Stimulated activated CD4-positive, alpha-beta T cell treated with anti-CD3 and anti-CD28 coated beads, Interleukin-12 subunit alpha, Interleukin-12 subunit beta, amount 100 ng/mL, for 48 hours (primary cell): ENCODE results near the gene COPG2.
A peak's percentile ranks its signal among the peaks of the same experiment; 100 is the strongest.
"Not testable (repeated sequence)": the region's sequence is repeated elsewhere in the genome, so short reads cannot be mapped to it uniquely, and the experiment has no call there.

Source experiments
- DNase-seq, 3 donors: peaks; one replicate each; pipeline ENCODE4 v3.0.0-alpha.2; 2020; ENCODE audit warnings: low read depth in 2 of 3, low spot score in 1 of 3

The COPG2 gene, protein sequence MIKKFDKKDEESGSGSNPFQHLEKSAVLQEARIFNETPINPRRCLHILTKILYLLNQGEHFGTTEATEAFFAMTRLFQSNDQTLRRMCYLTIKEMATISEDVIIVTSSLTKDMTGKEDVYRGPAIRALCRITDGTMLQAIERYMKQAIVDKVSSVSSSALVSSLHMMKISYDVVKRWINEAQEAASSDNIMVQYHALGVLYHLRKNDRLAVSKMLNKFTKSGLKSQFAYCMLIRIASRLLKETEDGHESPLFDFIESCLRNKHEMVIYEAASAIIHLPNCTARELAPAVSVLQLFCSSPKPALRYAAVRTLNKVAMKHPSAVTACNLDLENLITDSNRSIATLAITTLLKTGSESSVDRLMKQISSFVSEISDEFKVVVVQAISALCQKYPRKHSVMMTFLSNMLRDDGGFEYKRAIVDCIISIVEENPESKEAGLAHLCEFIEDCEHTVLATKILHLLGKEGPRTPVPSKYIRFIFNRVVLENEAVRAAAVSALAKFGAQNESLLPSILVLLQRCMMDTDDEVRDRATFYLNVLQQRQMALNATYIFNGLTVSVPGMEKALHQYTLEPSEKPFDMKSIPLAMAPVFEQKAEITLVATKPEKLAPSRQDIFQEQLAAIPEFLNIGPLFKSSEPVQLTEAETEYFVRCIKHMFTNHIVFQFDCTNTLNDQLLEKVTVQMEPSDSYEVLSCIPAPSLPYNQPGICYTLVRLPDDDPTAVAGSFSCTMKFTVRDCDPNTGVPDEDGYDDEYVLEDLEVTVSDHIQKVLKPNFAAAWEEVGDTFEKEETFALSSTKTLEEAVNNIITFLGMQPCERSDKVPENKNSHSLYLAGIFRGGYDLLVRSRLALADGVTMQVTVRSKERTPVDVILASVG

GRCh38 chr7:130668258-130669084 lies at the start of gene COPG2:
COPG2 (minus strand) TSS chr7:130668748; CDS start chr7:130668668, 80 bp downstream.
- peak; percentile 33 to 79 (median 72) for DNase-seq

- DNase-seq, result no peak
Observed at GRCh38 chr7:130712416-130712815, 43.9 kb upstream of the COPG2 start.

- DNase-seq, result no peak
Observed at GRCh38 chr7:130708766-130709165, 40.2 kb upstream of the COPG2 start.

- no peak for DNase-seq
Observed at GRCh38 chr7:130708001-130708400, 39.5 kb upstream of the COPG2 start.

GRCh38 chr7:130703851-130704250 lies 35.3 kb upstream of the COPG2 start:
- no peak for DNase-seq

DNA sequence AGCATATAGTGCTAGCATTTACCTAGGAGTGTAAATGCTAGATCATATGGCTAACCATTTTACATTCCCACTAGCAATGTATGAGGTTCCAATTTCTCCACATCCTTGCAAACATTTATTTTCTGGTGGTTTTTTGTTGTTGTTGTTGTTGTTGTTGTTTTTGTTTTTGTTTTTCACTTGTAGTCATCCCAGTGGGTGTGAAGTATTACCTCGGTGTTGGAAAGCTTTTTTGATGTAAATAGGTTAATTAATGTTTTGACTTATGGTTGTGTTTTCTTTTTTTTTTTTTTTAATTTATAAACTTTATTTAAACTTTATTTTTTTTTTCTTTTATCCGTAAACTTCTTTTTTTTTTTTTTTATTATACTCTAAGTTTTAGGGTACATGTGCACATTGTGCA lies 33.1 kb upstream of the COPG2 start:
- DNase-seq, result no peak

GRCh38 chr7:130700760-130701159 lies 32.2 kb upstream of the COPG2 start:
- DNase-seq, result no peak

GRCh38 chr7:130699686-130700085 lies 31.1 kb upstream of the COPG2 start:
- no peak for DNase-seq

GRCh38 chr7:130697820-130698219 lies 29.3 kb upstream of the COPG2 start:
- no peak for DNase-seq

- DNase-seq, result no peak
Observed at GRCh38 chr7:130695840-130696239, 27.3 kb upstream of the COPG2 start.

- not testable (repeated sequence) for DNase-seq
Observed at GRCh38 chr7:130692396-130692795, 23.8 kb upstream of the COPG2 start.

DNA sequence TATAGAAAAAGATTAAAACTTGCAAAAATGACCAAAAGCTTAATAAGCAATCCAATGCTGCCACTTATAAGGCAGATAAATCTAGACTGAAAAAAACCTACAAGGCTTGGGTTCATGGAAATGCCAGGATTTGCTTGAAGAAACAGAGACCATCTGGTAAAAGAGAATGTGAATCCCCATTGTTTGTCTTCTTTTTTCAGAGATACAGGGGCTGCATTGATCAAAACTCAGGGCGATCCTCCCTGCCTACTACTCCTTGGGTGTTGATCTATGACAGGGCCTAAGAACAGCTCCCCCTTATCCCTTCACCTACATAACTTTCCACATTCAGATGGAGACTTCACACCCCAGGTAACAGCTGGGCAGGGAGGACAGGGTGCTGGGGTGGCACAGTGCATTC lies 21.1 kb upstream of the COPG2 start:
- no peak for DNase-seq

DNA sequence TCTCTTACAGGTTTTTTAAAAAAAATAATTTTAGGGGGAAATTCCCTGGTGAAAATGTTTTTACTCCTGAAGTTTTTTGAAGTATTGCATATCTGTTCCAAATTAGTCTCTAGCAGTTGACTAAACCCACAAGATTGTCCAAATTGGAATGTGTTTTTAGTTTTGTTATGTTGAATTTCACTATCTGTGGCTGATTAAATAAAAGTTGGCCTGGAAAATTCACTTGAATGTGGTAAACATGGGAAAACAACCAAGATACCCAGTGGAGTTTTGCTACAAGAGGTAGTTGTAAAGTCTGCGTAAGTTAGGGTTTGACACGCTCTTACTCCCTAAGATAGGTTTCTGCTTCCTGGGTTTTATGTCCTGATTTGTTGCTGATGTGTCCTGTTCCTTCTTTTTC lies 14.5 kb upstream of the COPG2 start:
- no peak for DNase-seq

GRCh38 chr7:130674456-130674855 lies 5.9 kb upstream of the COPG2 start:
- no peak for DNase-seq

DNA sequence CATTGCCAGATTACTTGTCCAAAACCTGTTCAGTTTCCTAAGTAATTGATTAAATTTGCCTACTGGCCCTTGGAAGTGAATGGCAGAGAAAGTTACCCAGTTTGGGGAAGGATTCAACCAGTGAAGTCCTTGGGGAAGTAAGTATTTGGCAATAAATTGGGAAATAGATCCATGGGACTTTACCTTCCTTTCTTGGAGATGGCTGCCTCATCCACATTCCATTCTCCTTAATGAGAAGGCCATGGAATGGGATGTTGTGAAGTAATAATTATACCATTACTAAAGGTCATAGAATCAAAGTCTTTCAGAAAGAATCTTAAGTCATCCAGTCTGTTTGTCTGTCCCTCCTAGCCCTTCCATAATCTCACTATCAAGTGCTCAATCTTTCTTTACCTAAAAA lies 4.5 kb upstream of the COPG2 start:
- no peak for DNase-seq

- no peak for DNase-seq
Observed at GRCh38 chr7:130672146-130672545, 3.6 kb upstream of the COPG2 start.

DNA sequence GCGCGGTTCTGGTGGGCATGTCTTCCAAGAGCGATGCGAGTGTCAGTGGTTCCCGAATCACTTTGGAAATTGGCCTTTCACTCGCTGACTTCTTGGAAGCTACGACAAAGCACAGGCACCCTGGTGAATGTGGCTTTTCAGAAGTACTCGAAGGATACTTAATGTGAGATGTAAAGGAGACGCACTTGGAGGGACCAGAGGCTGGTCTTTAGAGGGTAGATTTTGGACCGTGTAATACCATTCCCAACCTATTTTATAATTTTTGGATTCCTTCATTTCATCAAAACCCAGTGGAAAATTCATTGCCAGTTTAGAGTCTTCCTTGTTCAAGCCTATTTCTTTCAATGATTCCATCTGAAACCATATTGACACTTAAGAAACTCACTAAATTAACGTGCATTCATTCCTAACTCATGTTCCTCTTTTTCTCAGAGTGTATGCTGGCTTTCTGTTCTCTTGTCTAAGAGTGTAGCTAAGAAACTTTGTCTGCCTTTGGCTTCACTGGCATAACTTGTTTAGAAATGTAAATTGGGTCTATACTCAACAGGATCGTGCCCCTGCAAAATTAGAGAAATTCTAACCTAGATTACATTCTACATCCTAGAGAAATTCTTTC lies 645 bp upstream of the COPG2 start:
- no peak for DNase-seq

- DNase-seq, result no peak
Observed at GRCh38 chr7:130667593-130668257, 823 bp downstream of the COPG2 start.

- no peak for DNase-seq
Observed at GRCh38 chr7:130662426-130662825, 6.1 kb downstream of the COPG2 start.

- no peak for DNase-seq
Observed at GRCh38 chr7:130655286-130655685, 13.3 kb downstream of the COPG2 start.
